HEK293 (cell line): ENCODE data around the gene EGFL8.

Source experiments
- GLI4 ChIP-seq: fragments of 450-650 bp; formaldehyde crosslinking; IDR thresholded peaks from 2 replicates; pipeline ENCODE4 v1.5.1; 2016; ENCODE audit warnings: missing biosample characterization, missing genetic modification characterization
- IKZF3 ChIP-seq: fragments of 450-650 bp; IDR thresholded peaks from 2 replicates; pipeline ENCODE4 v1.5.0; 2018; ENCODE audit warnings: missing biosample characterization, mild to moderate bottlenecking, missing genetic modification characterization, moderate library complexity
- KLF10 ChIP-seq: fragments of 450-650 bp; IDR thresholded peaks from 2 replicates; pipeline ENCODE4 v1.5.1; 2018; ENCODE audit warnings: missing biosample characterization, mild to moderate bottlenecking, missing genetic modification characterization
- KLF16 ChIP-seq: fragments of 450-650 bp; formaldehyde crosslinking; IDR thresholded peaks from 2 replicates; pipeline ENCODE4 v1.5.1; 2017; ENCODE audit warnings: missing biosample characterization, missing genetic modification characterization
- KLF7 ChIP-seq: fragments of 450-650 bp; formaldehyde crosslinking; IDR thresholded peaks from 2 replicates; pipeline ENCODE4 v1.5.1; 2016; ENCODE audit warnings: missing biosample characterization, missing genetic modification characterization, borderline replicate concordance
- KLF8 ChIP-seq: fragments of 450-650 bp; formaldehyde crosslinking; IDR thresholded peaks from 2 replicates; pipeline ENCODE4 v1.5.1; 2016; ENCODE audit warnings: missing biosample characterization, missing genetic modification characterization
- KLF9 ChIP-seq: fragments of 450-650 bp; formaldehyde crosslinking; IDR thresholded peaks from 2 replicates; pipeline ENCODE4 v1.5.1; 2016; ENCODE audit warnings: missing biosample characterization, missing genetic modification characterization, low read depth
- ZBTB17 ChIP-seq: fragments of 450-650 bp; formaldehyde crosslinking; IDR thresholded peaks from 2 replicates; pipeline ENCODE4 v1.5.1; 2016; ENCODE audit warnings: missing biosample characterization, missing genetic modification characterization
- ZBTB21 ChIP-seq: fragments of 450-650 bp; formaldehyde crosslinking; IDR thresholded peaks from 2 replicates; pipeline ENCODE4 v1.5.1; 2017; ENCODE audit warnings: missing biosample characterization, missing genetic modification characterization
- ZBTB7A ChIP-seq: fragments of 450-650 bp; formaldehyde crosslinking; IDR thresholded peaks from 2 replicates; pipeline ENCODE4 v1.5.1; 2016; ENCODE audit warnings: low read depth, missing biosample characterization, missing genetic modification characterization
- ZBTB8A ChIP-seq: fragments of 450-650 bp; formaldehyde crosslinking; IDR thresholded peaks from 2 replicates; pipeline ENCODE4 v1.5.1; 2016; ENCODE audit warnings: missing biosample characterization, missing genetic modification characterization
- ZNF140 ChIP-seq: fragments of 450-650 bp; formaldehyde crosslinking; IDR thresholded peaks from 2 replicates; pipeline ENCODE4 v1.5.1; 2016; ENCODE audit warnings: missing biosample characterization, missing genetic modification characterization
- ZNF19 ChIP-seq: fragments of 450-650 bp; formaldehyde crosslinking; IDR thresholded peaks from 2 replicates; pipeline ENCODE4; 2016; ENCODE audit warnings: missing biosample characterization, missing genetic modification characterization, low read depth
- ZNF223 ChIP-seq: fragments of 450-650 bp; formaldehyde crosslinking; IDR thresholded peaks from 2 replicates; pipeline ENCODE4 v1.5.1; 2016; ENCODE audit warnings: missing biosample characterization, missing genetic modification characterization
- ZNF426 ChIP-seq: fragments of 450-650 bp; formaldehyde crosslinking; IDR thresholded peaks from 2 replicates; pipeline ENCODE4 v1.5.1; 2017; ENCODE audit warnings: missing biosample characterization, missing genetic modification characterization, mild to moderate bottlenecking, inconsistent platforms, moderate library complexity
- ZNF510 ChIP-seq: fragments of 450-650 bp; formaldehyde crosslinking; IDR thresholded peaks from 2 replicates; pipeline ENCODE4 v1.5.1; 2018; ENCODE audit warnings: mild to moderate bottlenecking, missing genetic modification characterization, missing biosample characterization; ENCODE audit not compliant: insufficient replicate concordance
- ZNF521 ChIP-seq: fragments of 450-650 bp; formaldehyde crosslinking; IDR thresholded peaks from 2 replicates; pipeline ENCODE4 v1.5.1; 2017; ENCODE audit warnings: missing biosample characterization, mild to moderate bottlenecking, missing genetic modification characterization
- ZNF600 ChIP-seq: fragments of 450-650 bp; formaldehyde crosslinking; IDR thresholded peaks from 2 replicates; pipeline ENCODE4 v1.5.1; 2016; ENCODE audit warnings: missing biosample characterization, missing genetic modification characterization
- ZNF76 ChIP-seq: fragments of 450-650 bp; formaldehyde crosslinking; IDR thresholded peaks from 2 replicates; pipeline ENCODE4; 2016; ENCODE audit warnings: low read depth, missing biosample characterization, missing genetic modification characterization, borderline replicate concordance
- ZNF792 ChIP-seq: fragments of 450-650 bp; formaldehyde crosslinking; IDR thresholded peaks from 2 replicates; pipeline ENCODE4 v1.5.1; 2016; ENCODE audit warnings: missing biosample characterization, missing genetic modification characterization
- ZNF843 ChIP-seq: fragments of 450-650 bp; formaldehyde crosslinking; IDR thresholded peaks from 2 replicates; pipeline ENCODE4 v1.5.1; 2016; ENCODE audit warnings: missing biosample characterization, missing genetic modification characterization
- ZSCAN30 ChIP-seq: fragments of 450-650 bp; IDR thresholded peaks from 2 replicates; pipeline ENCODE4 v1.5.1; 2018; ENCODE audit warnings: missing biosample characterization, mild to moderate bottlenecking, missing genetic modification characterization, moderate library complexity
- TF ChIP-seq, protein P1 (sequence below): fragments of 450-650 bp; formaldehyde crosslinking; conservative IDR thresholded peaks from 2 replicates; pipeline ENCODE4 v1.5.1; 2016; ENCODE audit warnings: low read depth, missing biosample characterization, missing genetic modification characterization
- TF ChIP-seq, protein P2 (sequence below): fragments of 450-650 bp; formaldehyde crosslinking; IDR thresholded peaks from 2 replicates; pipeline ENCODE4 v1.5.1; 2017; ENCODE audit warnings: missing biosample characterization, missing genetic modification characterization
- TF ChIP-seq, protein P3 (sequence below): fragments of 450-650 bp; formaldehyde crosslinking; IDR thresholded peaks from 2 replicates; pipeline ENCODE4 v1.5.1; 2017; ENCODE audit warnings: missing biosample characterization, missing genetic modification characterization
- TF ChIP-seq, protein P4 (sequence below): fragments of 450-650 bp; formaldehyde crosslinking; IDR thresholded peaks from 2 replicates; pipeline ENCODE4 v1.5.1; 2016; ENCODE audit warnings: missing biosample characterization, missing genetic modification characterization
- TF ChIP-seq, protein P5 (sequence below): fragments of 450-650 bp; formaldehyde crosslinking; IDR thresholded peaks from 2 replicates; pipeline ENCODE4 v1.5.1; 2017; ENCODE audit warnings: missing biosample characterization, missing genetic modification characterization

EGFL8 gene

DNA sequence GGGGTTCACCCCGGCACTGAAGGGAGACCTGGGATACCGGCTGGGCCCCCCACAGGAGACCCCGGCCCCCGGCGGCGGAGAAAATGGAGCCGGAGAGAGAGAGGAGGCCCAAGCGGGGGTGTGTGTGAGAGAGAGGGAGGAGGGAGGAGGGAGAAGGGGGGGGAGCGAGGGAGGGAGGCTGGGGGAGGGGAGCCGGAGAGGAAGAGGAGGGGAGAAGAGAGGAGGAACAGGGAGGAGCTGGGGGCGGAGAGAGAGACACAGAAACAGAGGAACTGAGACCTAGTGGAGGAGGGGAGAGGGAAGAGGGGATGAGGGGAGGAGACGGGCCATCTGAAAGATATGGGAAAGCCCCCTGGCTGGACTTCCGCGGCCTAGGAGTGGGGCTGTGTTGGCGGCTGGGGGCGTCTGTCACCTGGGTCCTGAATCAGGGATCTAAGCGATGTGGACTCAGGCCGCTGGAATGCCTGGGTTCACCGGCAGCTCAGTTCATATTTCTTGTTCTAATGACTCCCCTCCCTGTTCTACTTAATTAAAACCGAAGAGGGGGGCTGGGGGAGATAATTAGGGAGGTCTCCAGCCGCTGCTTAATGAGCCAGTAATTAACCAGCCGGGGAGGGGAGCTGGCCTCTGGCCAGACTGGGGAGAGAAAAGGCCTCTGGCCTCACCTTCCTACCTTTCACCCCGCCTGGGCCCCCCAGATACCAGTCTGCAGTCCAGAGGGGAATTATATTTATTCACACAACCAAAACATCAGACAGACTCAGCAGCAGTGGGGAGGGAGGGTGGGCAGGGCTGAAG lies 25.9 kb downstream of the EGFL8 start, which contains the start of gene PBX2 (continued):
- TF ChIP-seq, protein P1, sequence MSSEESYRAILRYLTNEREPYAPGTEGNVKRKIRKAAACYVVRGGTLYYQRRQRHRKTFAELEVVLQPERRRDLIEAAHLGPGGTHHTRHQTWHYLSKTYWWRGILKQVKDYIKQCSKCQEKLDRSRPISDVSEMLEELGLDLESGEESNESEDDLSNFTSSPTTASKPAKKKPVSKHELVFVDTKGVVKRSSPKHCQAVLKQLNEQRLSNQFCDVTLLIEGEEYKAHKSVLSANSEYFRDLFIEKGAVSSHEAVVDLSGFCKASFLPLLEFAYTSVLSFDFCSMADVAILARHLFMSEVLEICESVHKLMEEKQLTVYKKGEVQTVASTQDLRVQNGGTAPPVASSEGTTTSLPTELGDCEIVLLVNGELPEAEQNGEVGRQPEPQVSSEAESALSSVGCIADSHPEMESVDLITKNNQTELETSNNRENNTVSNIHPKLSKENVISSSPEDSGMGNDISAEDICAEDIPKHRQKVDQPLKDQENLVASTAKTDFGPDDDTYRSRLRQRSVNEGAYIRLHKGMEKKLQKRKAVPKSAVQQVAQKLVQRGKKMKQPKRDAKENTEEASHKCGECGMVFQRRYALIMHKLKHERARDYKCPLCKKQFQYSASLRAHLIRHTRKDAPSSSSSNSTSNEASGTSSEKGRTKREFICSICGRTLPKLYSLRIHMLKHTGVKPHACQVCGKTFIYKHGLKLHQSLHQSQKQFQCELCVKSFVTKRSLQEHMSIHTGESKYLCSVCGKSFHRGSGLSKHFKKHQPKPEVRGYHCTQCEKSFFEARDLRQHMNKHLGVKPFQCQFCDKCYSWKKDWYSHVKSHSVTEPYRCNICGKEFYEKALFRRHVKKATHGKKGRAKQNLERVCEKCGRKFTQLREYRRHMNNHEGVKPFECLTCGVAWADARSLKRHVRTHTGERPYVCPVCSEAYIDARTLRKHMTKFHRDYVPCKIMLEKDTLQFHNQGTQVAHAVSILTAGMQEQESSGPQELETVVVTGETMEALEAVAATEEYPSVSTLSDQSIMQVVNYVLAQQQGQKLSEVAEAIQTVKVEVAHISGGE (tag by site-specific recombination): peak; percentile 49
- TF ChIP-seq, protein P2, sequence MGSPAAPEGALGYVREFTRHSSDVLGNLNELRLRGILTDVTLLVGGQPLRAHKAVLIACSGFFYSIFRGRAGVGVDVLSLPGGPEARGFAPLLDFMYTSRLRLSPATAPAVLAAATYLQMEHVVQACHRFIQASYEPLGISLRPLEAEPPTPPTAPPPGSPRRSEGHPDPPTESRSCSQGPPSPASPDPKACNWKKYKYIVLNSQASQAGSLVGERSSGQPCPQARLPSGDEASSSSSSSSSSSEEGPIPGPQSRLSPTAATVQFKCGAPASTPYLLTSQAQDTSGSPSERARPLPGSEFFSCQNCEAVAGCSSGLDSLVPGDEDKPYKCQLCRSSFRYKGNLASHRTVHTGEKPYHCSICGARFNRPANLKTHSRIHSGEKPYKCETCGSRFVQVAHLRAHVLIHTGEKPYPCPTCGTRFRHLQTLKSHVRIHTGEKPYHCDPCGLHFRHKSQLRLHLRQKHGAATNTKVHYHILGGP: no peak
- TF ChIP-seq KLF8 (tag by site-specific recombination): peak; percentile 86
- peak; percentile 70; the same call in 1 of the 2 replicates for TF ChIP-seq ZNF600 (tag by site-specific recombination)
- no peak for TF ChIP-seq ZNF426 (tag by site-specific recombination)
- 0 out of 2 replicates have a peak, but pooled peaks have one; percentile 31 for TF ChIP-seq ZBTB8A (tag by site-specific recombination)
- TF ChIP-seq ZNF19 (tag by site-specific recombination): no peak
- TF ChIP-seq ZBTB7A (tag by site-specific recombination): peak; percentile 73; the same call in 1 of the 2 replicates
- 0 out of 2 replicates have a peak, but pooled peaks have one; percentile 17 for TF ChIP-seq ZNF76
- TF ChIP-seq, protein P3, sequence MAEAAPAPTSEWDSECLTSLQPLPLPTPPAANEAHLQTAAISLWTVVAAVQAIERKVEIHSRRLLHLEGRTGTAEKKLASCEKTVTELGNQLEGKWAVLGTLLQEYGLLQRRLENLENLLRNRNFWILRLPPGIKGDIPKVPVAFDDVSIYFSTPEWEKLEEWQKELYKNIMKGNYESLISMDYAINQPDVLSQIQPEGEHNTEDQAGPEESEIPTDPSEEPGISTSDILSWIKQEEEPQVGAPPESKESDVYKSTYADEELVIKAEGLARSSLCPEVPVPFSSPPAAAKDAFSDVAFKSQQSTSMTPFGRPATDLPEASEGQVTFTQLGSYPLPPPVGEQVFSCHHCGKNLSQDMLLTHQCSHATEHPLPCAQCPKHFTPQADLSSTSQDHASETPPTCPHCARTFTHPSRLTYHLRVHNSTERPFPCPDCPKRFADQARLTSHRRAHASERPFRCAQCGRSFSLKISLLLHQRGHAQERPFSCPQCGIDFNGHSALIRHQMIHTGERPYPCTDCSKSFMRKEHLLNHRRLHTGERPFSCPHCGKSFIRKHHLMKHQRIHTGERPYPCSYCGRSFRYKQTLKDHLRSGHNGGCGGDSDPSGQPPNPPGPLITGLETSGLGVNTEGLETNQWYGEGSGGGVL (tag by site-specific recombination): peak; percentile 99
- TF ChIP-seq GLI4: no peak; the same call in 1 of the 2 replicates
- TF ChIP-seq ZBTB21 (tag by site-specific recombination): peak; percentile 28; the same call in 1 of the 2 replicates
- peak; percentile 87 for TF ChIP-seq IKZF3 (tag by site-specific recombination)
- TF ChIP-seq ZNF223 (tag by site-specific recombination): no peak
- TF ChIP-seq ZNF510: no peak
- peak; percentile 42; the same call in 1 of the 2 replicates for TF ChIP-seq ZNF843 (tag by site-specific recombination)
- 0 out of 2 replicates have a peak, but pooled peaks have one; percentile 51 for TF ChIP-seq KLF7
- TF ChIP-seq, protein P4, sequence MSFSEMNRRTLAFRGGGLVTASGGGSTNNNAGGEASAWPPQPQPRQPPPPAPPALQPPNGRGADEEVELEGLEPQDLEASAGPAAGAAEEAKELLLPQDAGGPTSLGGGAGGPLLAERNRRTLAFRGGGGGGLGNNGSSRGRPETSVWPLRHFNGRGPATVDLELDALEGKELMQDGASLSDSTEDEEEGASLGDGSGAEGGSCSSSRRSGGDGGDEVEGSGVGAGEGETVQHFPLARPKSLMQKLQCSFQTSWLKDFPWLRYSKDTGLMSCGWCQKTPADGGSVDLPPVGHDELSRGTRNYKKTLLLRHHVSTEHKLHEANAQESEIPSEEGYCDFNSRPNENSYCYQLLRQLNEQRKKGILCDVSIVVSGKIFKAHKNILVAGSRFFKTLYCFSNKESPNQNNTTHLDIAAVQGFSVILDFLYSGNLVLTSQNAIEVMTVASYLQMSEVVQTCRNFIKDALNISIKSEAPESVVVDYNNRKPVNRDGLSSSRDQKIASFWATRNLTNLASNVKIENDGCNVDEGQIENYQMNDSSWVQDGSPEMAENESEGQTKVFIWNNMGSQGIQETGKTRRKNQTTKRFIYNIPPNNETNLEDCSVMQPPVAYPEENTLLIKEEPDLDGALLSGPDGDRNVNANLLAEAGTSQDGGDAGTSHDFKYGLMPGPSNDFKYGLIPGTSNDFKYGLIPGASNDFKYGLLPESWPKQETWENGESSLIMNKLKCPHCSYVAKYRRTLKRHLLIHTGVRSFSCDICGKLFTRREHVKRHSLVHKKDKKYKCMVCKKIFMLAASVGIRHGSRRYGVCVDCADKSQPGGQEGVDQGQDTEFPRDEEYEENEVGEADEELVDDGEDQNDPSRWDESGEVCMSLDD: peak; percentile 91
- no peak for TF ChIP-seq ZNF792 (tag by site-specific recombination)
- TF ChIP-seq KLF10: peak; percentile 76; the same call in 1 of the 2 replicates
- peak; percentile 74 for TF ChIP-seq ZBTB17
- TF ChIP-seq ZSCAN30: no peak
- peak; percentile 87 for TF ChIP-seq KLF9 (tag by site-specific recombination)
- TF ChIP-seq KLF16 (tag by site-specific recombination): peak; percentile 90
- TF ChIP-seq, protein P5, sequence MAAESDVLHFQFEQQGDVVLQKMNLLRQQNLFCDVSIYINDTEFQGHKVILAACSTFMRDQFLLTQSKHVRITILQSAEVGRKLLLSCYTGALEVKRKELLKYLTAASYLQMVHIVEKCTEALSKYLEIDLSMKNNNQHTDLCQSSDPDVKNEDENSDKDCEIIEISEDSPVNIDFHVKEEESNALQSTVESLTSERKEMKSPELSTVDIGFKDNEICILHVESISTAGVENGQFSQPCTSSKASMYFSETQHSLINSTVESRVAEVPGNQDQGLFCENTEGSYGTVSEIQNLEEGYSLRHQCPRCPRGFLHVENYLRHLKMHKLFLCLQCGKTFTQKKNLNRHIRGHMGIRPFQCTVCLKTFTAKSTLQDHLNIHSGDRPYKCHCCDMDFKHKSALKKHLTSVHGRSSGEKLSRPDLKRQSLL (tag by site-specific recombination): peak; percentile 4; the same call in 1 of the 2 replicates
- no peak for TF ChIP-seq ZNF521
- no peak for TF ChIP-seq ZNF140 (tag by site-specific recombination)
